Thoracic aorta (tissue), 2 donors: Measurements from ENCODE around the gene STK33. TPM values are rescaled to one million over a fixed set of nuclear protein-coding genes. Genes with fewer than 3 reads are reported as not detected.

Experiments
- ATAC-seq: fragments of 150-250 bp; one replicate; pipeline ENCODE4 v1.8.0; 2017; ENCODE audit warnings: low read depth; ENCODE audit not compliant: insufficient number of reproducible peaks, low FRiP score
- DNase-seq: peaks from one replicate; pipeline ENCODE4 v3.0.0-alpha.2; 2020; ENCODE audit warnings: low spot score
- H3K27ac ChIP-seq, 2 donors: fragments of 200-600 bp; sonication (generic); 1 replicate in 1 of 2; 2 replicates in 1 of 2; pipeline ENCODE4 v1.5.1; 2016; ENCODE audit warnings: mild to moderate bottlenecking in 2 of 2, moderate library complexity in 2 of 2
- H3K27me3 ChIP-seq: fragments of 200-600 bp; sonication (generic); replicated peaks from 2 replicates; pipeline ENCODE4 v1.6.0; 2016; ENCODE audit warnings: mild to moderate bottlenecking; ENCODE audit not compliant: insufficient read depth
- H3K36me3 ChIP-seq: fragments of 200-600 bp; sonication (generic); one replicate; pipeline ENCODE4 v1.5.1; 2016
- H3K4me1 ChIP-seq, 2 donors: fragments of 200-600 bp; sonication (generic); 1 replicate in 1 of 2; 2 replicates in 1 of 2; pipeline versions ENCODE4 v1.5.1 to v1.6.0; 2016; ENCODE audit warnings: low read depth in 2 of 2, mild to moderate bottlenecking in 1 of 2; ENCODE audit not compliant: control insufficient read depth in 1 of 2
- H3K4me3 ChIP-seq: fragments of 200-600 bp; sonication (generic); 2 replicates; pipeline ENCODE4 v1.5.1; 2016; ENCODE audit warnings: mild to moderate bottlenecking
- H3K9me3 ChIP-seq: fragments of 200-600 bp; sonication (generic); 2 replicates; pipeline ENCODE4 v1.5.1; 2016
- CTCF ChIP-seq: fragments of 200-600 bp; sonication (generic); IDR thresholded peaks from one replicate; pipeline ENCODE4 v1.5.1; 2019; ENCODE audit warnings: antibody characterized with exemption
- total RNA-seq, 2 donors: library from RNA; depleted of rRNA; stranded (reverse); fragments of >200 nt; gene quantifications; one replicate each; pipeline versions ENCODE4 v1.1.0 to v1.2.3, GENCODE V29; 2016

STK33 gene
- total RNA-seq, 2 donors from 2014 or later = 1.3 TPM; not detected in 1

- Histone ChIP-seq H3K27me3 (no peaks in the 10 kb centered on the region), H3K4me1 (no peaks in the 10 kb centered on the region), H3K27ac (no peak overlapping the region), H3K4me3 (no peak overlapping the region), H3K36me3 (no peaks in the 10 kb centered on the region), H3K9me3 (no peaks in the 10 kb centered on the region)
- ATAC-seq (no peak), DNase-seq (no peak)
- TF ChIP-seq CTCF = no peak
Observed at GRCh38 chr11:8532475-8532874, 61.6 kb downstream of the STK33 start.

DNA sequence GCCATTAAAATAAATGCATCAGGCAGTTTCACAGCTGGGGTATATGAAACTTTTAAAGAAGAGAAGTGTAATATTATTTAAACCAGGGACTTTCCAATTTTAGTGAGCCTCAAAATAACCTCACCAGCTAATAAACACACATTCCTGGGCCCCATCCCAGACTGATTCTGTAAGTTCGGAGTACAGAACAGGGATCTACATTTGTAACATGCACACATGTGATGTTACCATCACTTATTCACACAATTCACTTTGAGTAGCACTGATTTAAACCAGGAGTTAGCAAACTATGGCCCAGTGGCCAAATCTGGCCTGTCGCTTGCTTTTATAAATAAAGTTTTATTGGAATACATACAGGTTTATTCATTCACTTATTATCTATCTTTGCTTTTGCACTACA, 62.0 kb downstream of the STK33 start:
- TF ChIP-seq CTCF = no peak
- no peak for ATAC-seq

DNA sequence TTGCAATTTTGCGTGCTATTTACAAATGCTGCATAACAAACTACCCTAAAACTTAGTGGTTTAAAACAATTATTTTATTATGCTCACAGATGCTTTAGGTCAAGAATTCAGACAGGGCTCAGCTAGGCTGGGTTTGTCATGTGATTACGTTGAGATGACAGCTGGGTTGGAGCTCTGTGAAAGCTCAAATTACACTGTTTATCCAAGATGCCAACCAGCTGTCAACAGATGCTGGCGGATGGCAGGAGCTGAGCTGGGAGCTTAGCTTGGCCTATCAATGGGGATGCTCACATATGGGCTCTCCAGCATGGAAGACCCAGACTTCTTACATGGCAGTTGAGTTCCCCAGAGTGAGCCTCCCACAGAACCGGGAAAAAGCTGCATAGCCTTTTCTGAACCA, 62.7 kb downstream of the STK33 start:
- no peaks in the 10 kb centered on the region for H3K36me3 ChIP-seq
- H3K27me3 ChIP-seq = no peaks in the 10 kb centered on the region
- DNase-seq (no peak), ATAC-seq (no peak)
- no peak for TF ChIP-seq CTCF
- H3K4me1 ChIP-seq = no peaks in the 10 kb centered on the region
- no peaks in the 10 kb centered on the region for H3K9me3 ChIP-seq
- H3K27ac ChIP-seq = no peak overlapping the region
- no peak overlapping the region for H3K4me3 ChIP-seq

More for the DNA sequence above, 62.0 kb downstream of the STK33 start:
- H3K9me3 ChIP-seq = no peaks in the 10 kb centered on the region
- no peak for DNase-seq
- no peaks in the 10 kb centered on the region for H3K27me3 ChIP-seq
- no peak overlapping the region for H3K27ac ChIP-seq
- no peak overlapping the region for H3K4me3 ChIP-seq
- no peaks in the 10 kb centered on the region for H3K36me3 ChIP-seq
- H3K4me1 ChIP-seq = no peaks in the 10 kb centered on the region

DNA sequence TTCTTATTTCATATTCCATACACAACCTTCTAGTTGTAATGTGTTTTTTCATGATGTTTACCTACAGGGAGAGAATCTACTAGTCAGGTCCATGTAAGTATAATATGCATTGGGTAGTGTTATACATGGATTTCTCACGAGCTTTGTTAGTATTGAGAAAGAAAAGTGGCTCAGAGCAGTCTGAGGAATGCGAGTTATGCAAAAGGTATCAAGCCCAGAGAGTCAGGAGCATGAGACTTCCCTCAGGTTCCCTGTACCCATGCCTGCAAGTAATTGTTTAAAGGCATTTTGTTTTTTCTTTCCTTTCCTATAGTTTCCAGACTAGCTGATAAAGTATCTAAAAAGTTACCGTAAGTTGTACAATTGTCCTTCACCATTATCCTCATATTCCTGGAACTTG, 66.1 kb downstream of the STK33 start:
- Histone ChIP-seq H3K27me3 (no peaks in the 10 kb centered on the region), H3K36me3 (no peaks in the 10 kb centered on the region), H3K27ac (no peak overlapping the region), H3K9me3 (peaks cover 3% of the 10 kb centered on the region), H3K4me1 (no peaks in the 10 kb centered on the region), H3K4me3 (no peak overlapping the region)
- TF ChIP-seq CTCF = no peak
- DNase-seq (no peak), ATAC-seq (no peak)

GRCh38 chr11:8523396-8523795, 70.6 kb downstream of the STK33 start:
- Histone ChIP-seq H3K36me3 (no peaks in the 10 kb centered on the region), H3K4me3 (no peak overlapping the region), H3K27ac (no peak overlapping the region), H3K9me3 (peaks cover 3% of the 10 kb centered on the region), H3K4me1 (no peaks in the 10 kb centered on the region), H3K27me3 (no peaks in the 10 kb centered on the region)
- DNase-seq = no peak
- no peak for ATAC-seq
- TF ChIP-seq CTCF = no peak
